ENCODE results near the gene RPTOR.
"Not testable (repeated sequence)": the region's sequence is repeated elsewhere in the genome, so short reads cannot be mapped to it uniquely, and the experiment has no call there.

Gene RPTOR

GRCh38 chr17:80803451-80804428 is 259.1 kb downstream of the RPTOR start:
- no peak for DNase-seq (ENCODE audit: insufficient read length, low spot score)

GRCh38 chr17:80804466-80804865 is 259.8 kb downstream of the RPTOR start:
- no peak for FAIRE-seq

More at GRCh38 chr17:80803451-80804428, 259.1 kb downstream of the RPTOR start:
- no peak for FAIRE-seq

GRCh38 chr17:80805032-80805751 is 260.6 kb downstream of the RPTOR start:
- DNase-seq (ENCODE audit: insufficient read length, low spot score), result no peak
- FAIRE-seq, result no peak

More at GRCh38 chr17:80804466-80804865, 259.8 kb downstream of the RPTOR start:
- no peak for DNase-seq (ENCODE audit: insufficient read length, low spot score)

GRCh38 chr17:80807014-80807413 is 262.4 kb downstream of the RPTOR start:
- DNase-seq (ENCODE audit: insufficient read length, low spot score), result no peak
- FAIRE-seq, result no peak

GRCh38 chr17:80807882-80808281 is 263.2 kb downstream of the RPTOR start:
- no peak for FAIRE-seq
- no peak for DNase-seq (ENCODE audit: insufficient read length, low spot score)

GRCh38 chr17:80811181-80812105 is 266.8 kb downstream of the RPTOR start:
- FAIRE-seq, result no peak
- no peak for DNase-seq (ENCODE audit: insufficient read length, low spot score)

- DNase-seq (ENCODE audit: insufficient read length, low spot score) (no peak), FAIRE-seq (no peak)
Observed at GRCh38 chr17:80812362-80813088, 267.9 kb downstream of the RPTOR start.

DNA sequence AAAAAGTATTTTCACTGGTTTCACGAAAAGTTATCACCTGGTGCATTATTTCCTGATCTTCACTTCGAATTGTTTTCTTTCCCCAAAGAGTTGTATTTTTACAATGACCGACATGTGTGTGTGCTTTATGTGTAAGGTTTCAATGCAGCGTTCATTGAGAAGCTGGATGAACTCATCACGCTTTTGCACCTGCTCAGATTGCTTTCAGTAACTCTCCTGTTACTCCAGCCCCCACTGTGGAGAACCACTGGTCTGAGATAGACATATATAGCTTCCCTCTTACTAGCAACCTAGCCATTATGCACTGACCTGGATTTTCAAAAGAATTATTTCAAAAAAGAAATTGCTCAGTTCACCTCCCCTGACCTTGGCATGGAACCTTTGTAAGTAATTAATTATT is 268.7 kb downstream of the RPTOR start:
- no peak for DNase-seq (ENCODE audit: insufficient read length, low spot score)
- no peak for FAIRE-seq

- DNase-seq (ENCODE audit: insufficient read length, low spot score) (no peak), FAIRE-seq (no peak)
Observed at GRCh38 chr17:80814491-80814890, 269.9 kb downstream of the RPTOR start.

GRCh38 chr17:80815151-80815681 is 270.6 kb downstream of the RPTOR start:
- no peak for DNase-seq (ENCODE audit: insufficient read length, low spot score)
- no peak for FAIRE-seq

GRCh38 chr17:80815718-80816117 is 271.1 kb downstream of the RPTOR start:
- not testable (repeated sequence) for DNase-seq (ENCODE audit: insufficient read length, low spot score); FAIRE-seq

- no peak for FAIRE-seq
- no peak for DNase-seq (ENCODE audit: insufficient read length, low spot score)
Observed at GRCh38 chr17:80816241-80817103, 271.8 kb downstream of the RPTOR start.

- FAIRE-seq (no peak), DNase-seq (ENCODE audit: insufficient read length, low spot score) (no peak)
Observed at GRCh38 chr17:80817321-80817845, 272.7 kb downstream of the RPTOR start.

DNA sequence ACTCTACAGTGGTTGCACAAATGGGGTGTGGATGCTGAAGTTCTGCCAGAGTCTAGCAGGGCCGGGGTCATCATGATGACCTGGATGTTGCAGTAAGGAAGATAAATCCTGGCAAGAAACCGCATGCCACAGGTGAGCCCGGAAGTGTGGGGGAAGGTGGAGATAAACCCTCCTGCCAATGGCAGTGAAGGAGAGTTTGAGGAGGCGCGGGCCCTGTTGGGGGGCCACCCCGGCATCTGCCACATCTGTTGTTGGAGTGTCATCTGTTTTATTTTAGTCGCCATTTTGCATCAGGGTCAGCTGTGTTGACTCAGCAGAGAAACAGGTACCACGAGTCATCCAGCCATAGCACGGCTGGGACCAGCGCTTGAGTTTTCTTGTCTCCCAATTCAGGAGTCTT is 273.2 kb downstream of the RPTOR start:
- FAIRE-seq, result no peak

GRCh38 chr17:80818871-80819270 is 274.2 kb downstream of the RPTOR start:
- DNase-seq (ENCODE audit: insufficient read length, low spot score), result no peak
- no peak for FAIRE-seq

More for the DNA sequence above, 273.2 kb downstream of the RPTOR start:
- no peak for DNase-seq (ENCODE audit: insufficient read length, low spot score)

GRCh38 chr17:80819422-80820164 is 275.0 kb downstream of the RPTOR start:
- FAIRE-seq (no peak), DNase-seq (ENCODE audit: insufficient read length, low spot score) (no peak)

- DNase-seq (ENCODE audit: insufficient read length, low spot score) (no peak), FAIRE-seq (no peak)
Observed at GRCh38 chr17:80820331-80820730, 275.7 kb downstream of the RPTOR start.

GRCh38 chr17:80821546-80821945 is 276.9 kb downstream of the RPTOR start:
- FAIRE-seq (no peak), DNase-seq (ENCODE audit: insufficient read length, low spot score) (no peak)
